Fibroblast of peridontal ligament (primary cell): ENCODE results near the gene MAPK10.
"Not testable (repeated sequence)": the region's sequence is repeated elsewhere in the genome, so short reads cannot be mapped to it uniquely, and the experiment has no call there.

ENCODE experiments used
- DNase-seq: peaks from one replicate; pipeline ENCODE4 v3.0.0-alpha.2; 2010; ENCODE audit errors: extremely low read depth

MAPK10 gene

GRCh38 chr4:86107112-86107511 lies 252.7 kb downstream of the MAPK10 start:
- no peak for DNase-seq

DNA sequence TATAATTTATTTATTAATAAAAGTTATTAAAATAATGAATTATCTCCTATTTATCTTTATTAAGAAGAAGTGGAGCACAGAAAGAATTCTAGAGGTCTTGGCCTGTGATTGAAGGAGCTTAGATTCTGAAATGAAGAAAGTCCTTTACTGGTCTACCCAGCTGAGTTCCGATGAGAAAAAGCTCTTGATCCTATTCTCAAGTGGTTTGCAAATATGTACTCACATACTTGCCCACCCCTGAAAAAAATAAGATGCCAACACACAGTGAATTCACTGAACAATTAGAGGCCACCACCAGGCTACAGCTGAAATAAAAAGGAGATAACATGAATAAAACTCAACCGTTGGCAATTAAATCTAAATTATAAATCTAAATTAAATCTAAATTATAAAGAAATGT lies 253.4 kb downstream of the MAPK10 start:
- DNase-seq: peak; percentile 12

GRCh38 chr4:86101841-86102240 lies 258.0 kb downstream of the MAPK10 start:
- no peak for DNase-seq

- DNase-seq: no peak
Observed at GRCh38 chr4:86101410-86101809, 258.4 kb downstream of the MAPK10 start.

- DNase-seq: no peak
Observed at GRCh38 chr4:86100539-86101215, 259.2 kb downstream of the MAPK10 start.

GRCh38 chr4:86099348-86099747 lies 260.5 kb downstream of the MAPK10 start:
- no peak for DNase-seq

GRCh38 chr4:86098691-86099090 lies 261.2 kb downstream of the MAPK10 start:
- no peak for DNase-seq

GRCh38 chr4:86096373-86096772 lies 263.5 kb downstream of the MAPK10 start:
- no peak for DNase-seq

DNA sequence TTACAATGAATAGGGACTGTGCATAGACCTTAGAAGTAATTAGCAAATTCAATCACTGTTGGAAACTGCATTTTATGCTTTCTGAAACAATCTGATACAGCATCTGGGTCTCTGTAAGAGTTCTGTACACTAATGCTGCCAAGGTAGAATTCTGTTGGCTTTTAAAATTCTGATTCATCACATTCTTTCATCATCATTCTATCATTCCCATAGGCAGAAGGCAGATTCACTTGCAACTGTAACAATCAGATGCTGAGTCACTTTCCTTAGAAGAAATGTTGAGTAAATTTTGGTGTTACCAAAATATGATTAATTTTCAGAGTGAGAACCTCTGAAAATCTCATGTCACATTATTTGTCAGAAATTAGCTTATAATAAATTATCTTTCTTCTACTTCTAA lies 267.2 kb downstream of the MAPK10 start:
- DNase-seq: peak; percentile 92

GRCh38 chr4:86091201-86091600 lies 268.7 kb downstream of the MAPK10 start:
- DNase-seq: no peak

DNA sequence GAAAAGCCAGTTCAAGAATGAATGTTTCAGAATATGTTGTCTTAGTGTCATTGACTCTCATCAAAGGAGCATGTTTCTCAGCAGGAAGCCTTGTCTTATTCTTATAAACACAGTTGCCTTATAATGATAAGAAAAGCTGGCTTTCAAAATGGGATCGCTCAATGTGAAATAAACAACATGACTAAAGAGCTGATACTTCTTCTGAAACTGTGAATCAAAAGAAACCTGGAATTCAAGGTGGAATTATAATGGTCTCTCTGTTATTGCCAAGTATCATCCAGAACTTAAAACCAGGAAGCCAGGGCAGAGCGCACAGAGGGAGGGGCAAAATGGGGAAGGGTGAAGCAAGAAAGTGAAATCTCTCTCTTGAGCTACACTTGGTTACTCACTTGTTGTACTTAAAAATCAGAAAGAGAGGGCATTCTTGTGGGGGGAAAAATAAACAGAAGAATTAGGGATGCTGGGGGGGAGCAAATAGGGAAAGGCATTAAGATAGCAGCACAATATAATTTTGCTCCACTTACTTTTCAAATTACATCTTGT lies 270.0 kb downstream of the MAPK10 start:
- DNase-seq: peak; percentile 68

DNA sequence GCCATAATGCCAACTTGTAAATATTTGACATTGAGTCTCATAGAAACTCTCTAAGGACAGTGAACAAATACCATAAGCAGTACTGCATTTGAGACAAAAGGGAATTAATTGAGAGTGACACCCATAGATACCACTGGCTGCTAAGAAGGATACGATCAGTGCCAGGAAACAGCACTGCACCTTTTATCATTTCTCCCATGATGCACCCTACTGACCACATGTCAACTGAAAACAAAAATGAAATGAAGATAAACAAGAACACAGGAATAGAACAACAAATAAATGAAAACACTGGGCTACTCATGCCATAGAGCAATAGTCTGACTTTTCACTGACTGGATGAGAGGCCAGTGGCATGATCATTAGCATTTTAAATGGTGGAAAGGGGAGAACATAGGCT lies 270.8 kb downstream of the MAPK10 start:
- DNase-seq: no peak

GRCh38 chr4:86075796-86076195 lies 284.1 kb downstream of the MAPK10 start:
- not testable (repeated sequence) for DNase-seq

GRCh38 chr4:86060341-86060740 lies 299.5 kb downstream of the MAPK10 start:
- no peak for DNase-seq

GRCh38 chr4:86058621-86059020 lies 301.2 kb downstream of the MAPK10 start:
- DNase-seq: no peak

GRCh38 chr4:86055898-86056297 lies 304.0 kb downstream of the MAPK10 start:
- DNase-seq: no peak

- DNase-seq: no peak
Observed at GRCh38 chr4:86054286-86055032, 305.4 kb downstream of the MAPK10 start.

- DNase-seq: no peak
Observed at GRCh38 chr4:86050496-86050895, 309.4 kb downstream of the MAPK10 start.

GRCh38 chr4:86048426-86048825 lies 311.4 kb downstream of the MAPK10 start:
- DNase-seq: peak; percentile 66

DNA sequence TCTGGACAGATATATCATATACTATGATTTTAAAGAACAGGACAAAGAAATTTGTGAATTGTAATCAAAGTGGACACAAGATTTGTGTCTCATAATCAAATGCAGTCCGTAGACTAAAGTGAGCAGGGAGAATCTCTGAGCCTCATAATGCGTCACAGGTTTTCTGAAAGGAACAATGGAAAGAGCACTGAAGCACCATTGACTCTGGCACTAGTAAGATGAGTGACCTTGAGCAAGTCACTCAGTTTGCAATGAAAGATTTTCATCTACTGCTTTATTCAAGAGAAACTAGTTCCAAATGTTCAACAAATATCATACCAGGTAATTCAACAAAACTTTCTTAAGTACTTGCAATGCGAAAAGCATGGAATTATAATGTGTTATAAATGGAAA lies 315.3 kb downstream of the MAPK10 start:
- no peak for DNase-seq

- DNase-seq: peak; percentile 83
Observed at GRCh38 chr4:86043755-86044592, 315.9 kb downstream of the MAPK10 start.

- DNase-seq: no peak
Observed at GRCh38 chr4:86038037-86038436, 321.8 kb downstream of the MAPK10 start.
